ENCODE measurements around the gene FAM78B.

FAM78B gene

DNA sequence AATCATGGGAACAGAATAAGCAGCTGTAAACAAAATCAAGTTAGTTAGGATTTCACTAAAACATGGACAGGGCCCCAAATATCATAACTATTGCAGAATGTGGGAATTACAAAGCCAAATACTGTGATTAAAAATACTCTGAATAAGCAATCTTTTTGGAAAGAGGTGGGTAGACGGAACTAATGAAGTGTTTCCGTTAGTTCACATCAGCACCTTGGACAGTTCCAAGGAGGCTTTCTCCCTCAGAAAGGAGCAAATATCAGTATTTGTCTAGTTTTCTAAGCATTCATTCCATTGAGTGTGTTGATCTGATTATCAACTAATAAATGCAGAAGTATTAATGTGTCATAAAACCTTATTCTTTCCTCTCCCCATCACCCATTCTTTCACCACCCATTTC lies 97.4 kb downstream of the FAM78B start:
- DNase-seq (ENCODE audit: low read depth, low spot score) = no peak

GRCh38 chr1:166066107-166066506 lies 100.7 kb downstream of the FAM78B start:
- DNase-seq (ENCODE audit: low read depth, low spot score) = no peak

DNA sequence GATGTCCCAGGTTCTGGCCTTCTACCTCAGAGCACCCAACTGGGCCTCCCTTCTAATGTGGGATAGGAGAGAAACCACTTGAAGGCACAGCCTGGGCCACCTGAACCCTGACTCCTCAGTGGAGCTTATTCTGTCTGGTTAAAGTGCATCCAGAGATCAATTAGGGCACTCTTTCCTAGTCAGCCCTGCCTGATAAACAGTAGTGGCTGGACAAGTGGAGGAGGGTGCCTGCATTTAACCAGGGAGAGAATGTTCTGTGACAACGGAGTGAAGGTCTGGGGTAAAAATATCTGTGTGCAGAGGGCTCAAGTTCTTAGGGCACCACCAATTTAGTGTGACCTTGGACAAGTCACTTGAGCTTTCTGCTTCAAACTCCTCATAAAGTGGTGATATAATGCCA lies 101.8 kb downstream of the FAM78B start:
- no peak for DNase-seq (ENCODE audit: low read depth, low spot score)

DNA sequence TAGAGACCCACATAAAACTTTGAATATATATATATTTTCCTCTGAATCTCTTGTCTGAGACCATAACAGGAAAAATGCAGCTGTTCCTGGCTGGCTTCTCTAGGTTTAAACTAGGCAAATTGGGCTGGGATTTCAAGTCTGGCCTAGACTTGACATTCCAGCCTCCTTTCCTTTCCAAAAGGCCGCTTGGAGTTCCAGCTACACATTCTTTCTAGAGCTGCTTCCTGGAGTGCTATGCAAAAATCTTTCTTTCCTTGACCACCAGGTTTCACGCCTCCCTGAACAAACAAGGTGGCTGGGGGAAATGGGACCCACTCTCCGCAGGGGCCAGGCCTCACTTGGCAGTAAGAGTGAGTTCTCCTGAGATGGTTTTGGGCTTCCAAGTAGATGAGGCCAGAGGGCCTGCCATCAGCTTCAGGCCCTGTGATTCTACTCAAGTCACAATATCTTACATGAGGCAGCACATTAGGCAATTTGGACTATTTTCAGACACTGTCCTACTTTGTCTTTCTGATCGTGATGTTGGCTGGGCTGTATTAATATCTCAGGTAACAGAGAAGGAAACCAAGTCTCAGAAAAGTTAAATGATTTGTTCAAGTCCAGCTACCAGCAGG lies 102.4 kb downstream of the FAM78B start:
- DNase-seq (ENCODE audit: low read depth, low spot score) = no peak

- no peak for DNase-seq (ENCODE audit: low read depth, low spot score)
Measured at GRCh38 chr1:166063701-166064100, 103.1 kb downstream of the FAM78B start.

DNA sequence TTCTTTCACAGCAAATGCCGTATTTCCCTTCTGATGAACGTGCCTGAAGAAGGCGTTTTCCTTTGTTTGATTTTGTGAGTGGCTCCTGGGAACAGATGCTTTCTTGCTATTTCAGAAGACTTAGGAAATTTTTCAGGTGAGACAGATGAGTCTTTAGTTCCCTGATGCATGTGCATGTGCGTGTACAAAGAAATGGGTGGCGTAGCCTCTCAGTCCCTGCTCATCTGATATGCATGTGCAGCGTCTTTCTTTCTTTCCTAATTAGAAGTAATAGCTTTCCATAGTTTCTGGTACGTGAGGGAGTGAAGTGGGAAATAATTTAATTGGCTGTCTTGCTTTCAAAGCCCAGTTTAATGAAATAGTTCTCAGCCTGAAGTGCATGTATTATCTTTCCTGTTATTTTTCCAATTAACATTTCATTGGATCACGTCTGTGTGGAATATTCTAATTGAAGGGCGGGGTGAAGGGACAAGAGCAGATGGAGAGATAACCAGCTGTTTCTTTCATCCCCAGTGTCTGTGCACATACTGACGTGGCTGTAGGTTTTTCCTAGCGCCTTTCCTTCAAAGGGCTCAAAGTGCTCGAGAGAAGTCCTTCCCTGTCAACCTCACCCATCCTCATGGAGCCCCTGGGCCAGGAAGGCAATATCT lies 104.3 kb downstream of the FAM78B start:
- DNase-seq (ENCODE audit: low read depth, low spot score) = no peak

DNA sequence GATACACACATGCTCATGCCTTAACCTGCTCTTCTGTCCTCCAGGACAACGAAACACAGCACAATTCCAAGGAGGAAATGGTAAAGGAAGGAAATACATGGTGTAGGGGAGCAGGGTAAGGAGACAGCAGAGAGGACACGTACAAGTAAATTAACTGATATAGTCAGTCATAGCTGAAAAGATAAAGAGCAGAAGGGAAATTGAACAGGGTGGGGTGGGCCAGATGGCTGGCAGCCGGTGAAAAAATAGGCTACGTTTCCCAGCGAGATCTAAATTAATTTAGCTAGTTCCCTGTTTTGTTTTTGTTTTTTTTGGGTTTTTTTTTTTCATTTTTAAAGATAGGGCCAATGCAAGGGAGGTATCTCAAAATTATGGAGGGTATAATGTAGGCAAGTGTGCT lies 109.2 kb downstream of the FAM78B start:
- DNase-seq (ENCODE audit: low read depth, low spot score) = no peak

DNA sequence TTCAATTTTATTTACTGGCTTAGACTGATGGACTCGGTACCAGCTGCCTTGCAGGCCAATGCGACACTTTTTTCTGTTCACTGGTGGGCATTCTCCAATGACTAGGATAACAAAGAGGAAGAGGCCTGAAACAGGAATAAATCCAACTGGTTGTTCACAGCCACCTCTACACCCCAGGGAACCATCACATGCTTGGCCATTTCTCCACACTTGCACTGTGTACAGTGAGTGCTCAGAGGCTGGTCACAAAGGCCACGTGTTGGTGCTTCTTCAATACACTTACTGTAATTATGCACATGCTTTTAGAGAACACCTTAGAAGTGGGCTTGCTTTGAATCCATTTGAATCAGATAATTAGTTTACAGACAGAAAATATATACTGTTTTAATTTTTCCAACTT lies 113.4 kb downstream of the FAM78B start:
- DNase-seq (ENCODE audit: low read depth, low spot score) = no peak

- DNase-seq (ENCODE audit: low read depth, low spot score) = no peak
Measured at GRCh38 chr1:166040202-166040997, 126.4 kb downstream of the FAM78B start.

DNA sequence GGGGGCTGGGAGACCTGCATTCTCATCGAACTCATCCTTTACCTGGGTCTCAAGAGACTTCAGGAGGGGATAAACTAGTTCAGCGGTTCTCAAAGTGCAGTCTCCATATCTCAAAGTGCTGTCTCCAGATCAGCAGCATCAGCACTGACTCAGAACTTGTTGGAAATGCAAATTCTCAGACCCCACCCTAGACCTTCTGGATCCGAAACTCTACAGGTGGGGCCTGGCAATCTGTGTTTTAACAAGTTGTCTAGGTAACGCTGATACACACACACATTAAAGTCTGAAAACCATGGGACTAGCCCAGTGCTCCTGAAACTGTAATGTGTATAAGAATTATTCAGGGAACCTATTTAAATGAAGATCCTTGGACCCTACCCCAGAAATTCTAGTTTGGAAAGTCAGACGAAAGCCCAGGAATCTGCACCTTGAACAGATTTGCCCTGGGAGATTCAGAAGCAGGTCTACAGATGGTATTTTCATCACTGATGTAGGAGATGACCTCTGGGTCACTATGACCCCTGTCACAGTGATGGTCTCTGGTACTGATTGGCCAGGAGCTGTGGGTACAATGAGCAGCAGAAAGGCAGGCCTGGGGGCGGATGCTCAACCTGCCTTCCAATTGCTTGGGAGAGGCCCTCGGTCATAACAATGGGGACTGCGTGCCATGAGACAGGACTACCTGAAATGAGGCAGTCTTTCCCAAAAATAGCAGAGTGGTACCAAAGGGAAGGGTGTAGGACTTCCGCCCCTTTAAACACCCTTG lies 127.2 kb downstream of the FAM78B start:
- no peak for DNase-seq (ENCODE audit: low read depth, low spot score)

DNA sequence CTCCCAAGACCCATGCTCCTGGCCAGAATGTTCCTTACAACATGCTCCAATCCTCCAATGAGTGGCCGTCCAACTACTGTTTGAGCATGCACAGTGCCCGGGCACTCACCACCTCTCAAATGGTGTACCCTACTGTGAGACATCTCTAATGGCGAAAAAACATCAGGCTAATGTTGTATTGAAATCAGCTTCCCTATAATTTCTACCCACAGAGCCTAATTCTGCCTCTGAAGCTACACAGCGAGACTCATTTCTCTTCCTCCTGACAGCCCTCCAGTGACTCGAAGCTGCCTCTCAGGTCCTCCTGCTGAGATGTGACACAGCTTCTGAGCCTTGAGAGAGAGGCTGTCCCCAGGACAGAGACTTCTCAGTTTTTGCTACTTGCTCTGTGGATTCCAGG lies 130.7 kb downstream of the FAM78B start:
- no peak for DNase-seq (ENCODE audit: low read depth, low spot score)

GRCh38 chr1:166032572-166033371 lies 134.0 kb downstream of the FAM78B start:
- no peak for DNase-seq (ENCODE audit: low read depth, low spot score)

- DNase-seq (ENCODE audit: low read depth, low spot score) = no peak
Measured at GRCh38 chr1:166031932-166032571, 134.7 kb downstream of the FAM78B start.

- no peak for DNase-seq (ENCODE audit: low read depth, low spot score)
Measured at GRCh38 chr1:166029196-166029945, 137.4 kb downstream of the FAM78B start.

DNA sequence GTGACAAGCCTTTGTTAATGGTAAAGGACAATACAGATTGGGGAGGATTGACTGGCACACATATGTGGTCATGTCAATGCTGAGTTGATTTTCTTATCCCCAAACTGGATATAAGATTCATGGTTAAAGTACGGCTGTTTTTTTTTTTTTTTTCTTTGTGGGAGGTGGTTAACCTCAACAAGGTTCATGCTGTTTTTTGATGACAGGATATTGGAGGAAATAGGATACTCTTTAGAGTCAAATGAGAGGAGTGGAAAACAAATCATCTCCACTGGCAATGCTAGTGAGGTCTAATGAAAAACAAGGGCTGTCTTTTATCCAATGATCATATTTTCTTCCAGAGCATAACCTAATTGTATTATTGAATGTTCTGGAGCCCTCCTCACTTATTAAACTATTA lies 140.2 kb downstream of the FAM78B start:
- DNase-seq (ENCODE audit: low read depth, low spot score) = no peak

DNA sequence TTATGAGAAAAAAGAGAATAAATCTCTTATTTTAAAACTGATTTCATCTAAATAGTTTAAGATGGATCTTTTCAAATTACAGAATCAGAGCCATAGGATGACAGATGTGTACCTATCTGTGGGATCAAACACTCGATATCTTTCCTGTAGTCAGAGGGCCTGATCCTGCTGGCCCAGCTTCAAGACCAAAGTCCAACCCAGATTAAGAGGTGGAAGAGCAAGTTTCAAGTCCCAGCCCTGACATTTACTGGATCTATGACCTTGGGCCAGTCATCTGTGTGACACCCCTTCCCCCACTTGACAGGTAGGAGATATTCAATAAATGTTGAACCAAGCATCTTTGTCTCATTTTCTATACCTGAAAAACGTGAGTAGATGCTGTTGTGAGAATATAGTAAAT lies 140.7 kb downstream of the FAM78B start:
- no peak for DNase-seq (ENCODE audit: low read depth, low spot score)

- DNase-seq (ENCODE audit: low read depth, low spot score) = no peak
Measured at GRCh38 chr1:166020210-166020609, 146.6 kb downstream of the FAM78B start.
